ENCODE data around the gene SLC1A3.
"Not testable (repeated sequence)": the region's sequence is repeated elsewhere in the genome, so short reads cannot be mapped to it uniquely, and the experiment has no call there.

SLC1A3 gene

GRCh38 chr5:36589735-36590134, 16.7 kb upstream of the SLC1A3 start:
- not testable (repeated sequence) for H3K9me3 Mint-ChIP-seq; H3K27ac Mint-ChIP-seq; H3K4me1 Mint-ChIP-seq (ENCODE audit: low read depth); H3K27me3 Mint-ChIP-seq (ENCODE audit: low read depth); H3K4me3 Mint-ChIP-seq; H3K36me3 Mint-ChIP-seq (ENCODE audit: low read depth)

DNA sequence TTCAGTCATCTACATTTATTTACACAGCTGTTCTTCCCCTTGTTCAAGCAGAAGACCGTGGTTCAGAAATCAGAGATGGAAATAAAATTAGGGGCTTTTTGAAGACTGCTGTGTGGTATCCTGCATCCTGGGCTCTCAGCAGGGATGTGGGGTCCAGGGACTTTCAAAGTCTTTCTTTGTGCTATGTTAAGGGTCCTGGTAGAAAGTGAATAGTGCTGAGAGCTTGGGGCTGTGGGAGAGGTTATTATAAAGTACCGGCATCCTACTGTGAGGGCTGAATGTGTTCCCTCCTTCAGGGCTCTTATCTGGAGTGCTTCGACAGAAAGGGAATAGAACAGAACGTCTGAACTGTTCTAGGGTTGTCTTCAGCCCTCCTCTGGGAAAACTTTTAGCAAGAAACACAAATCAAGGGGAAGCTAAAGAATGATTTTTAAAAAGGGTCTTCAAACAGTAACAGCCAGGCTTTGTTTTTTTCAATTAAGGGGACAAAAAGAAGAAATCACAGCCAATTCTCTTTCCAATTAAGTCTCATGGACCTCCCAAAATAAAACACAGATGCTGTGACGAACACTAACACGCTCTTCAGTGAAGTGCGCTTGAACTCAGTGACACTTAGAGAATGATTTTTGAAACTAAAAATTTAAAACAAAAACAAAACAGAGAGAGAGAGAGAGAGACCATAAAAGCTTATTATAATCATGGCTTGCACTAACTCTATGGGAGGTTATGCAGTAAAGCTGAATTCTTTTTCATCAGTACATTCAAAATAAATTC, 15.7 kb upstream of the SLC1A3 start:
- H3K27me3 Mint-ChIP-seq (ENCODE audit: low read depth): peaks cover 3% of the 10 kb centered on the region
- H3K36me3 Mint-ChIP-seq (ENCODE audit: low read depth): no peaks in the 10 kb centered on the region
- H3K9me3 Mint-ChIP-seq: no peaks in the 10 kb centered on the region
- no peak overlapping the region for H3K27ac Mint-ChIP-seq
- no peak overlapping the region for H3K4me3 Mint-ChIP-seq
- no peaks in the 10 kb centered on the region for H3K4me1 Mint-ChIP-seq (ENCODE audit: low read depth)

- Mint-ChIP-seq H3K4me3 (no peak overlapping the region), H3K9me3 (no peaks in the 10 kb centered on the region), H3K4me1 (ENCODE audit: low read depth) (no peaks in the 10 kb centered on the region), H3K27me3 (ENCODE audit: low read depth) (peaks cover 2% of the 10 kb centered on the region), H3K36me3 (ENCODE audit: low read depth) (no peaks in the 10 kb centered on the region), H3K27ac (no peak overlapping the region)
Observed at GRCh38 chr5:36593867-36594266, 12.5 kb upstream of the SLC1A3 start.

DNA sequence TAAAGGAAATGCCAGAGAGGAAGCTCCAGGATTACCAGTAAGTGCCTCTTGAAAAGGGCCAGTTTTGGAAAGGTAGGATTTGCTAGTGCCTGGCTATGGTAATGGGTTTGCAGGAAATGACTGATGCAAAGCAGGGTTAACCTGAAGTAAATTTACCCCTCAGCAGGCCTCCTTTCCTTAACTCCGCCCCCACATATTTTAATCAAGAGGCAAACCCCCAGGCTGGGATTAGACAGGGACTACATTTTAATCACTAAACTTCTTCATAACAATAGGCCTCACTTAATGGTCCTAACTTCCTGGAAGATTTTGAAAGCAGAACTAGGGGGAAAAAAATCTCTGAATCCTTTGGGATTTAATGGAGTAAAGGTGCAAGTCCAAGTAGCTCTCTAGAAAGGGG, 10.2 kb upstream of the SLC1A3 start:
- Mint-ChIP-seq H3K4me3 (no peak overlapping the region), H3K9me3 (no peaks in the 10 kb centered on the region), H3K4me1 (ENCODE audit: low read depth) (no peaks in the 10 kb centered on the region), H3K36me3 (ENCODE audit: low read depth) (no peaks in the 10 kb centered on the region), H3K27me3 (ENCODE audit: low read depth) (no peaks in the 10 kb centered on the region), H3K27ac (no peak overlapping the region)

DNA sequence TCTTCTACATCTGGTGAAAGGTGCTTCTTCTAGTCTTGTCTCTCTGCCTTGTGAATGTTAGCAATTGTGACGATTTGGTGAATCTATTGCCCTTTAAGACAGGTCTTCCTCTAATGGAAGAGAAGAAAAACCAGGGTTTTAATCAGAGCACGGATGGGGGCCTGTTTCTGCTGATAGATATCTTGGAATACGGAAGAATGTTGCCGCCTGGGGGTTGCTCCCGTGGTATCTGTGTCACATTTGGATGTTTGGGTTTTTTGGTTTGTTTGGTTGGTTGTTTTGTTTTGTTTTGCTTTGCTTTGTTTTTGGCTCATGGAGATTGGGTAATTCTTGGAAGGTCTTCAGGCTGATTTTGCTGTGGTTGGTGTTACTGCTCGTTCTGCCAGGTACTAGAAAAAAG, 9.7 kb upstream of the SLC1A3 start:
- H3K4me3 Mint-ChIP-seq: no peak overlapping the region
- no peaks in the 10 kb centered on the region for H3K36me3 Mint-ChIP-seq (ENCODE audit: low read depth)
- no peak overlapping the region for H3K27ac Mint-ChIP-seq
- no peaks in the 10 kb centered on the region for H3K4me1 Mint-ChIP-seq (ENCODE audit: low read depth)
- no peaks in the 10 kb centered on the region for H3K9me3 Mint-ChIP-seq
- peaks cover under 1% of the 10 kb centered on the region for H3K27me3 Mint-ChIP-seq (ENCODE audit: low read depth)

DNA sequence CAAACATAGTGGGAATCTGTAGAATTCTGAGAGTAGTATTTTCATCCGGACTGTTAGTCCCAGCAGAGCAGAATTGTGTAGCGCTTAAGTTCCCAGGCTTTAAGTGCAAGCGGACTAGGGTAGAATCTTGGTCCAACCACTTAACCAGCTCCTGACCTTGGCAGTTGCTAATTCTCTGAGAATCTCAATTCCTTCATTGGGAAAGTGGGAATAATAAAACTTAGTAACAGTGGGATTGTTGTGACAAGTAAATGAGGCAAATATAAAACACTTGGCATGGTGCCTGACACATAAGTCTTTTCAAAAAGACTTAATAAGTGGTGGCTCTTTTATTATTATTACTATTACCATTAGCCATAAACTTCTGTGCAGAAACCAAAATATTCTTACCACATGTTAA, 8.4 kb upstream of the SLC1A3 start:
- H3K27me3 Mint-ChIP-seq (ENCODE audit: low read depth): peaks cover 4% of the 10 kb centered on the region
- no peaks in the 10 kb centered on the region for H3K4me1 Mint-ChIP-seq (ENCODE audit: low read depth)
- H3K36me3 Mint-ChIP-seq (ENCODE audit: low read depth): no peaks in the 10 kb centered on the region
- H3K9me3 Mint-ChIP-seq: no peaks in the 10 kb centered on the region
- no peak overlapping the region for H3K4me3 Mint-ChIP-seq
- H3K27ac Mint-ChIP-seq: no peak overlapping the region

DNA sequence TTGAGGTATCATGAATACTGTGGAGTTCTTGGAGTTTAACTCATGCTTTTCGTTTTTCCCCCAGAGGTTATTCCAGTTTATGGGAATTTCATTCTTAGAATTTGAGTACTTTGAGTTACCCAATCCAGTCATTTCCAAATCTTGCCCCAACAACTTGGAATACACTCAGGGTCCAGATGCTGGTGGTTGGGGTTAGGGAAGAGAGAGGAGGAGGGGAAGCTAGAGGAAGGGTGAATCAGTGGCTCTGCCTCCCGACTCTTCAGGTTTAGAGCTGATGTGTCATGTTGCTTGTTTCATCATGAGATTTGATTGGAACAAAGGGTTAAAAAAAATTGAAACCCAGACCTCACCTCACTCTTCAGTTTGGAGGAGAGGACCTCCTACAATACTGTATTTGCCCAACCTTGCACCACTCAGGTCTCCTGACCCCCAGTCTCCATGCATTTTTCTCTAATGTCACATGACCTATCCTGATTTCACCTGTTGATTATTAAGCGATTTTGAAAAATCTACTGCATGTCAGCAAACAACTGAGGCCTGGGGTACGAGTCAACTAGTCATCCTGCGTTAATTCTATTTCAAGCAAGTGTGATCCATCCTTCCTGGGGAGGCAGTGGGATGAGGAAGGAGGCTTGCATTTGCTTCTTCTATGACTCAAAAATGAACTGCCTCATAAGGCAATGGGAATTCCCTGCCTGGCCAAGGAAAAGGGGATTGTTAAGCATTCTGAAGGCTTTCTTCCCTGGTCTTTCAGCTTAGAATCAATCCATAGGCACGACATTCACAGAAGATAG, 6.2 kb upstream of the SLC1A3 start:
- Mint-ChIP-seq H3K27me3 (ENCODE audit: low read depth) (peaks cover 21% of the 10 kb centered on the region), H3K27ac (no peak overlapping the region), H3K9me3 (no peaks in the 10 kb centered on the region), H3K4me1 (ENCODE audit: low read depth) (no peaks in the 10 kb centered on the region), H3K36me3 (ENCODE audit: low read depth) (no peaks in the 10 kb centered on the region), H3K4me3 (no peak overlapping the region)

- peaks cover 28% of the 10 kb centered on the region for H3K27me3 Mint-ChIP-seq (ENCODE audit: low read depth)
- no peaks in the 10 kb centered on the region for H3K9me3 Mint-ChIP-seq
- H3K36me3 Mint-ChIP-seq (ENCODE audit: low read depth): no peaks in the 10 kb centered on the region
- no peak overlapping the region for H3K27ac Mint-ChIP-seq
- H3K4me1 Mint-ChIP-seq (ENCODE audit: low read depth): no peaks in the 10 kb centered on the region
- H3K4me3 Mint-ChIP-seq: no peak overlapping the region
Observed at GRCh38 chr5:36600917-36601527, 5.4 kb upstream of the SLC1A3 start.

GRCh38 chr5:36602704-36603321, 3.6 kb upstream of the SLC1A3 start:
- Mint-ChIP-seq H3K27ac (no peak overlapping the region), H3K9me3 (no peaks in the 10 kb centered on the region), H3K36me3 (ENCODE audit: low read depth) (no peaks in the 10 kb centered on the region), H3K4me1 (ENCODE audit: low read depth) (peaks cover 10% of the 10 kb centered on the region), H3K4me3 (no peak overlapping the region), H3K27me3 (ENCODE audit: low read depth) (peaks cover 44% of the 10 kb centered on the region)

DNA sequence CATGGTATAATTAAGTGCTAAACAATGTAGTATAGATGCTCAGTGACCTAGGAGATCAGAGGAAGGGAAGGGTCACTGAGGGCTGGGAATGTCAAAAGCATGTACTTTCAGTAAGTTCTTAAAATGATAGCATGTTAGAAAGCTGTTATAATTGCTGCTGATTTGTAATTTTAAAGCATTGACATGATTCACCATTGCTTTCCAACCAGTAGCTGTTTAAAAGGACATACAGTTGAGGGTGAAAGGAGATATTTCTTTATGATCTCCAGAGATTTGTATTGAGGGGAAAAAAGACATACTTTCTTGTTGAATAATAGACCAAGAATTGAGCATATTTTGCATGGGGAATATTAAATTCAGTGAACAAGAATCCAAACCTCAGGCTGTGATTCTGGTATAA, 1.2 kb upstream of the SLC1A3 start:
- H3K27me3 Mint-ChIP-seq (ENCODE audit: low read depth): peaks cover 59% of the 10 kb centered on the region
- H3K4me1 Mint-ChIP-seq (ENCODE audit: low read depth): peaks cover 10% of the 10 kb centered on the region
- H3K9me3 Mint-ChIP-seq: no peaks in the 10 kb centered on the region
- H3K27ac Mint-ChIP-seq: no peak overlapping the region
- H3K4me3 Mint-ChIP-seq: no peak overlapping the region
- H3K36me3 Mint-ChIP-seq (ENCODE audit: low read depth): no peaks in the 10 kb centered on the region

- no peaks in the 10 kb centered on the region for H3K9me3 Mint-ChIP-seq
Observed at GRCh38 chr5:36606036-36606427, 374 bp upstream of the SLC1A3 start.

DNA sequence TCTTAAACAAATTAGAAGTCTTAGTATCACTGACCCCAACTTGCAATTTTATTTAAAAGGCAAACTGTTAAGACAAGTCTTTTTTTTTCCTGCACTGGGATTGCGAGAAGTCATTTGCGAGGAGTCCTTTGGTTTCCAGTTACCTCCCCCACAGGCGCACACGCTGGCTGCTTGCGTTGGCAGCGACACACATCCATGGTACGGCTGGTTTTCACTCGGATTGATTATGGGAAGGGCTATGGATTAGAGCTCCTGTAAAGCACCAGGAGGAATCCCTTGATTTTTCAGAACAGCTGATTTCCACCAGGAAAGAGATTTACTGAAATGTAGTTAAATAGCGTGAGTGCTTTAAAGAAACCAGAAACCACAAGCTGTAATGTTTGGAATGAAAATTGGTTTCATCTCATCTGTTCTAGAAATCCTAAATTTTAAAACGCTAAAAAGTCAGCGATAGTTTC, 737 bp downstream of the SLC1A3 start:
- Mint-ChIP-seq H3K27ac (no peak overlapping the region), H3K36me3 (ENCODE audit: low read depth) (no peaks in the 10 kb centered on the region), H3K4me1 (ENCODE audit: low read depth) (peaks cover 10% of the 10 kb centered on the region), H3K9me3 (no peaks in the 10 kb centered on the region), H3K4me3 (no peak overlapping the region), H3K27me3 (ENCODE audit: low read depth) (peaks cover 63% of the 10 kb centered on the region)

More at GRCh38 chr5:36606036-36606427, 374 bp upstream of the SLC1A3 start:
- H3K27ac Mint-ChIP-seq: no peak overlapping the region
- peak overlapping the region; percentile 74 for H3K4me3 Mint-ChIP-seq
- H3K27me3 Mint-ChIP-seq (ENCODE audit: low read depth): peaks cover 66% of the 10 kb centered on the region
- H3K4me1 Mint-ChIP-seq (ENCODE audit: low read depth): peaks cover 10% of the 10 kb centered on the region
- no peaks in the 10 kb centered on the region for H3K36me3 Mint-ChIP-seq (ENCODE audit: low read depth)

DNA sequence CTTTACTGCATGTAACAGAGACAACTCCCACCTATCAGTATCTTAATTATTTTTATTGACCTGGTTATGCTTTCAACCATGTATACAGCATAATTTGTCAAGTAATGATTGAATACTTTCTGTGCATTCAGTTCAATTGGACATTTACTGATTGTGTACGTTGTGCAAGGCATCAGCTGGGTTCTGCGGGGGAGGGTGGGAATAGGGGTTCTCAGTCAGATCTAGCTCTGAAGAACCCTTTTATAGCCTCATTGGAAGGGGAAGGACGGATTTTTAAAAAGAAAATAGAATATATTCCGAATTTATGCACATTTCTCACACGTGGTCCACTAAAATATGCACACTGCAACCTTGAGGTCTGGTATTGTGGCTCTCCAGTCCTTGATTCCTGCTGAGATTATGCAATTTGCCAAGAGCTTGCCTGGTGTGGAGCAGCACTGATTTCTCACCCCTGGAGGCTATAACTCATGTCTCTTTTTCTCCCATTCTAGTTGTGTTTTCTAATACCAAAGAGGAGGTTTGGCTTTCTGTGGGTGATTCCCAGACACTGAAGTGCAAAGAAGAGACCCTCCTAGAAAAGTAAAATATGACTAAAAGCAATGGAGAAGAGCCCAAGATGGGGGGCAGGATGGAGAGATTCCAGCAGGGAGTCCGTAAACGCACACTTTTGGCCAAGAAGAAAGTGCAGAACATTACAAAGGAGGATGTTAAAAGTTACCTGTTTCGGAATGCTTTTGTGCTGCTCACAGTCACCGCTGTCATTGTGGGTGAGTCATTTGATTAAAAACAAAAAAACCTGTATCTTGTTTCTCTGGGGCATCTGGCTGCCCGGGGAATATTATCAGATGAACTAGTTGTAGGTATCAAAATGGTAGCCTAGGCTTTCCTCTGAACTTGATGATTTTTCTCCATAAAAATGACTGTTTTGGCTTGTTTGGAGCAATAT, 1.7 kb downstream of the SLC1A3 start:
- no peak overlapping the region for H3K4me3 Mint-ChIP-seq
- H3K27me3 Mint-ChIP-seq (ENCODE audit: low read depth): peaks cover 63% of the 10 kb centered on the region
- H3K9me3 Mint-ChIP-seq: no peaks in the 10 kb centered on the region
- peaks cover 10% of the 10 kb centered on the region for H3K4me1 Mint-ChIP-seq (ENCODE audit: low read depth)
- H3K36me3 Mint-ChIP-seq (ENCODE audit: low read depth): no peaks in the 10 kb centered on the region
- no peak overlapping the region for H3K27ac Mint-ChIP-seq

DNA sequence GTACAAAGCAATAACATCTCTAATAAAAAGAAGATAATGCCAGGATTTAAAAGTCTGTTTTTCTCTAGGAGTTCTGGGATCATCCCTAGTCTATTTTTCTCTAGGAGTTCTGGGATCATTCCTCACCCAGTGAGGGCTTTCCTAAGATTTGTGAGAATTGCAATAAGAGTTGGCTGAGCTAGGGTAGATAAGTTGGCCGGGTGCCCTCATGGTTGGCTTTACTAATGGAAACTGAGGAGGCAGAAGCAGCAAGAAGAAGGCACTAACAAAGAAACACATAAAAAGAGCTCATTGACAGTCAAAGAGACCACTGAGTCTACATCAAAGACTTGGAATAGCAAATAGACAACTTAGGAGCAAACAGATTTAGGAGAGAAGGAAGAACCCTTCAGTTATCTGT, 4.2 kb downstream of the SLC1A3 start:
- no peaks in the 10 kb centered on the region for H3K9me3 Mint-ChIP-seq
- peaks cover 10% of the 10 kb centered on the region for H3K4me1 Mint-ChIP-seq (ENCODE audit: low read depth)
- H3K27ac Mint-ChIP-seq: no peak overlapping the region
- H3K36me3 Mint-ChIP-seq (ENCODE audit: low read depth): no peaks in the 10 kb centered on the region
- no peak overlapping the region for H3K4me3 Mint-ChIP-seq
- H3K27me3 Mint-ChIP-seq (ENCODE audit: low read depth): peaks cover 43% of the 10 kb centered on the region
